ENCODE data around the gene WDR88.
"Not testable (repeated sequence)": the region's sequence is repeated elsewhere in the genome, so short reads cannot be mapped to it uniquely, and the experiment has no call there.

Gene WDR88

GRCh38 chr19:33132021-33132420 lies at the start of gene WDR88:
Gene WDR88 (plus strand): TSS chr19:33132114. CDS start chr19:33132170, 56 bp downstream.
- DNase-seq, result no peak

GRCh38 chr19:33085570-33086128 lies 46.3 kb upstream of the WDR88 start:
- DNase-seq, result no peak

- DNase-seq, result no peak
Measured at GRCh38 chr19:33086955-33087354, 45.0 kb upstream of the WDR88 start.

GRCh38 chr19:33089010-33089409 lies 42.9 kb upstream of the WDR88 start:
- DNase-seq, result no peak

GRCh38 chr19:33090179-33090578 lies 41.7 kb upstream of the WDR88 start:
- DNase-seq, result no peak

GRCh38 chr19:33093420-33094210 lies 38.3 kb upstream of the WDR88 start:
- DNase-seq, result no peak

GRCh38 chr19:33094436-33095067 lies 37.4 kb upstream of the WDR88 start:
- no peak for DNase-seq

GRCh38 chr19:33096005-33096404 lies 35.9 kb upstream of the WDR88 start:
- DNase-seq, result no peak

- DNase-seq, result no peak
Measured at GRCh38 chr19:33098055-33098534, 33.8 kb upstream of the WDR88 start.

GRCh38 chr19:33100894-33101644 lies 30.8 kb upstream of the WDR88 start:
- no peak for DNase-seq

GRCh38 chr19:33102893-33103292 lies 29.0 kb upstream of the WDR88 start:
- no peak for DNase-seq

- DNase-seq, result no peak
Measured at GRCh38 chr19:33108161-33108560, 23.8 kb upstream of the WDR88 start.

- DNase-seq, result no peak
Measured at GRCh38 chr19:33110137-33110910, 21.6 kb upstream of the WDR88 start.

- DNase-seq, result no peak
Measured at GRCh38 chr19:33111587-33111986, 20.3 kb upstream of the WDR88 start.

GRCh38 chr19:33114312-33114711 lies 17.6 kb upstream of the WDR88 start:
- no peak for DNase-seq

- no peak for DNase-seq
Measured at GRCh38 chr19:33117501-33117900, 14.4 kb upstream of the WDR88 start.

- DNase-seq, result no peak
Measured at GRCh38 chr19:33118643-33119042, 13.3 kb upstream of the WDR88 start.

- DNase-seq, result no peak
Measured at GRCh38 chr19:33124207-33125098, 7.5 kb upstream of the WDR88 start.

GRCh38 chr19:33125929-33126388 lies 6.0 kb upstream of the WDR88 start:
- DNase-seq, result peak; percentile 6

- DNase-seq, result not testable (repeated sequence)
Measured at GRCh38 chr19:33126712-33127111, 5.2 kb upstream of the WDR88 start.

GRCh38 chr19:33129901-33130300 lies 2.0 kb upstream of the WDR88 start:
- DNase-seq, result no peak
